ENCODE data around the gene HACL1. TPM values are rescaled to one million over a fixed set of nuclear protein-coding genes. Genes with fewer than 3 reads are reported as not detected.
A peak's percentile ranks its signal among the peaks of the same experiment; 100 is the strongest.

Gene HACL1
- polyA plus RNA-seq (ENCODE audit: insufficient read length in 12 of 12), result 10 to 100 TPM in 2 of 12 donors, 1 to 10 TPM in 8, not detected in 2; 6.6 to 13.7 (median 8.5) TPM
- long read RNA-seq, donor 1, partial matches to known transcripts, result 0 of 4 reads
- long read RNA-seq, donor 1, other reads (novel, unspliced or antisense), result 0 of 4 reads
- long read RNA-seq, donor 2, partial matches to known transcripts, result 0 of 2 reads
- long read RNA-seq, donor 2, other reads (novel, unspliced or antisense), result 0 of 2 reads
- long read RNA-seq, donor 3, result 0 reads
- long read RNA-seq, donor 4, partial matches to known transcripts, result 0 of 1 reads
- long read RNA-seq, donor 4, other reads (novel, unspliced or antisense), result 0 of 1 reads
- long read RNA-seq, donor 5, partial matches to known transcripts, result 0 of 1 reads
- long read RNA-seq, donor 5, other reads (novel, unspliced or antisense), result 0 of 1 reads
- long read RNA-seq, donor 6, result 0 reads
- long read RNA-seq, donor 7, result 0 reads
- long read RNA-seq, donor 8, partial matches to known transcripts, result 0 of 1 reads
- long read RNA-seq, donor 8, other reads (novel, unspliced or antisense), result 0 of 1 reads
- long read RNA-seq, donor 9, result 0 reads
- long read RNA-seq, donor 10, partial matches to known transcripts, result 0 of 1 reads
- long read RNA-seq, donor 10, other reads (novel, unspliced or antisense), result 0 of 1 reads
- long read RNA-seq, donor 11, partial matches to known transcripts, result 0 of 1 reads
- long read RNA-seq, donor 11, other reads (novel, unspliced or antisense), result 0 of 1 reads

GRCh38 chr3:15601399-15602145, at the start of gene HACL1, which contains the start of gene BTD:
HACL1 (minus strand) TSS chr3:15601569; CDS start chr3:15601463, 106 bp downstream.
BTD (plus strand) TSS chr3:15601745; CDS start chr3:15635440, 33,695 bp downstream.
- peak; percentile 99 for DNase-seq

DNA sequence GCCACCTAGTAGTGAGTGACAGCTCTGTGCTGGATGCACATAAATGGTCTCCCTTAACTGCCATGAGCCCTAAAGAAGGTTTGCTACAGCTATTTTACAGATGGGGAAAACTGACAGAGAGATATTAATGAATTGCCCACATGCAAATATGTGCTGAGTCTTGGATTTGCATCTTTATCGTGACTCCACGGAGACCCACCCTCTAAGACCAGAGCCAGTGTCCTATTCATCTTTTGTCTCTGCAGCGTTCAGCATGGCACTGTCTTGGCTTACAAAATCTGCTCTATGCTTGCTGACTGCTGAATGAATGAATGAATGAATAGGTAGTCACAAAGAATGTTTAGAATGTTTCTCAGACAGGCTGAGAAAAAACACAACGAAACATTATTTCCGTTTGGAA, 48.5 kb upstream of the HACL1 start:
- DNase-seq, result no peak

GRCh38 chr3:15649341-15649740, 48.0 kb upstream of the HACL1 start:
- no peak for DNase-seq

GRCh38 chr3:15647611-15648167, 46.3 kb upstream of the HACL1 start:
- peak; percentile 43 for DNase-seq

DNA sequence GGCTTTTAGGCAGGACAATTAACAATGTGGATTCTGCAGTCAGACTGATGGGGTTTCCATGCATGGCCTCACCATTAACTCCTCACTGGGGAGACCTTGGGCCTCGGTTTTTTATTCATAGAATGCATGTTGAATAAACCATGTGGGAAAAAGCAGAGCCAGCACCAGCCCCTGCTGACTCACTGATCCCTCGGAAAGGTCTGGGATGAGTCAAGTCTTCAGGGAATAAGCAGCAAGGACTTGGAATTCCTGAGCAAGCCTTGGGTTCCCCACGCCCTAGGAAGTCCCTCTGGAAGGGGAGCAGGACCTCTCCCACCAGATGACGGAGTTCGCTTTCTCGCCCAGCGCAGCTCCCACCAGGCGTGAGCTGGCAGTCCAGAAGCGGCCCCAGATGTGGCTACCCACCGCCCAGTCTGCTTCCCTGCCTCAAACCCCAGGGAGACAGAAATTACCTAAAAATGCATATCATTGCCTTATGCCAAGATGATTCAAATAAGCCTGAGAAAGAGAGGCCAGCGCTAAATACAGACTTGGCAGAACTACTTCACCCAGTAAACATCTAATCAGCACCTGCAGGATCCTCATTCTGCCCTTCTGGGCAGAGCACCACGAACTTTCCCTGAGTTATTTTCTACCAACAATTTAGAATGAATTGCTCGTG, 45.6 kb upstream of the HACL1 start:
- peak; percentile 58 for DNase-seq

DNA sequence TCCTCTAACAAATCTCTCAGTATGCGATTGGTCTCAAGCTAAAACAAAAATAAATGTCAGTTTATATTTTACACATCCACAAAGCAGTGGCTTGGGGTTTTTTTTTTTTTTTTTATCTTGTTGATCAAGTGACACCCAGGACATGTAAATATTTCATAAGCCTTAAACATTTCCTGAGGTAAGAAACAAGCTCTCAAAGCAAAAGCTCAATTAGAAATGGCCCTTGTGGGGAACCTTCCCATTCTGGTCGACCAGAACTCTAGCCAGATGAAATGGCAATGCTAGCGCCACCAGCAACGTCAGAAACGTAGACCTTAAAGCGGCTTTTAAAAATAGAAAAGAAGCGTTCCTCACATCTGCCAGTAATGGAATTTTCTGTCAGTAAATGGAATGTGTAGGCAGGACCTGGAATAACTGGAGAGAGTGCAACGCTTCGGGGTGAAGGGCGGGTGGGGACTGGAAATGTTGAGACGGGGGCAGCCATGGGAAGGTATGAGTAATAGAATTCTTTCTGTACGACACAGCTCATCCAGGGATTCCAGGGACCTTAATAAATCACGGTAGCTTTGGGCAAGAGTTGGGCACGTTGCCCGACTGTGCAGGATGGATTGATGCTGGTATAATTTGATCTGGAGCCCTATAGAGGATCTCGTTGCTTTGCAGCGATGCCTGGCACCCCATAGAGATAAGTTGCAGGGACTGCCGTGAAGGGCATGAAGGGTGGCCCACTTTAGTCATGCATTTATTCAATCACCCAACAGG, 44.6 kb upstream of the HACL1 start:
- DNase-seq, result peak; percentile 65

DNA sequence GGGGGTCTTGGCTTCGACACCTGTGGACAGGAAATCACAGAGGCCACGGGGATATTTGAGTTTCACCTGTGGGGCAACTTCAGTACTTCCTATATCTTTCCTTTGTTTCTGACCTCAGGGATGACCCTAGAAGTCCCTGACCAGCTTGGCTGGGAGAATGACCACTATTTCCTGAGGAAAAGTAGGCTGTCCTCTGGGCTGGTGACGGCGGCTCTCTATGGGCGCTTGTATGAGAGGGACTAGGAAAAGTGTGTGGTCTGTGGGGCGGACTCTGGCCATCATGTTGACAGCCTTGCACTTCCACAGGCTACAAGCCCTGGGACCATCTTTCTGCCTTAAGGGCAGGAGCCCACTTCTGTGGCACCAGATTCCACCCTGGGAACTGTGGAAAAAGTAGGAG, 43.9 kb upstream of the HACL1 start:
- DNase-seq, result no peak

DNA sequence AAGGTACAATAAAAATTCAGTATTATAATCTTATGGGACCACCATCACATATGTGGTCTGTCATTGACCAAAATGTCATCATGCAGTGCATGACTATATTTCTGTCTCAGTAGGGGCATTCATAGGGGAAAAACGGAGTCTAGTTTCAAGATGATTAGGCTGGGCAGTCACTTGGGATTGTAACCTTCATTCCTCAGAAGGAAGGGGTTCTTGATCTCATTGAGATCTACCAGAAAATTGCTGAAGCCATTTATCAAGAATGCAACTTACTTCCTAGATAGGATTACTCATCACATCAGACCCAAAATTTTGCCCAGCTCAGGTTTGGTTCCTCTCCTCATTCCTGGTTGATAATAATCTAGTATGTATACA, 37.5 kb upstream of the HACL1 start:
- no peak for DNase-seq

DNA sequence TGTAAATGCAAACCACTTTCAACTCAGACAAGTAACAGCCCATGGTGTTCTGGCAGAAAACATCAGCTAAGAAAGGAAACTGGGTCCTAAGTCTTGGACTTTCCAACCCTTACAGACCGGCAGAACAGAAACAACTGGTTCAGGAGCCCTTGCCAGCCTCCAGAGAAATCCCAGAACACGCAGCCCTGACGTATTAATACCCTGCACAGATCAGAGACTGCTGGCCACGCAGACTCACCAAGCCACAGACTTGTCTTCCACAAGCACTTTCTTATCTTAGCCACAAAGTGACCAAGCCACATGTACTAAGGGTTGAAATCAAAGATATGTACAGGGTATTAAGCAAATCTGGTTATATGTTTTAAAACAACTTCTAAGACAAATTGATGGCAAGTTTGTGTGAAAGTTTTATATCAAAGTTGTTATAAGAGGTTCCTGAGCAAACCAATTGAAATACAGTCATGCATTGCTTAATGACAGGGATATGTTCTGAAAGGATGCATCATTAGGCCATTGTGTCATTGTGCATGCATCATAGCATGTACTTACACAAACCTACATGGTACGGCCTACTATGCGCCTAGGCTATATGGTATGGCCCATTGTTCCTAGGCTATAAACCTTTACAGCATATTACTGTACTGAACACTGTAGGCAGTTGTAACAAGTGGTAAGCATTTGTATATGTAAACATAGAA, 37.0 kb upstream of the HACL1 start:
- no peak for DNase-seq

- no peak for DNase-seq
These were observed 36.0 kb upstream of the HACL1 start for GRCh38 chr3:15637131-15637951.

DNA sequence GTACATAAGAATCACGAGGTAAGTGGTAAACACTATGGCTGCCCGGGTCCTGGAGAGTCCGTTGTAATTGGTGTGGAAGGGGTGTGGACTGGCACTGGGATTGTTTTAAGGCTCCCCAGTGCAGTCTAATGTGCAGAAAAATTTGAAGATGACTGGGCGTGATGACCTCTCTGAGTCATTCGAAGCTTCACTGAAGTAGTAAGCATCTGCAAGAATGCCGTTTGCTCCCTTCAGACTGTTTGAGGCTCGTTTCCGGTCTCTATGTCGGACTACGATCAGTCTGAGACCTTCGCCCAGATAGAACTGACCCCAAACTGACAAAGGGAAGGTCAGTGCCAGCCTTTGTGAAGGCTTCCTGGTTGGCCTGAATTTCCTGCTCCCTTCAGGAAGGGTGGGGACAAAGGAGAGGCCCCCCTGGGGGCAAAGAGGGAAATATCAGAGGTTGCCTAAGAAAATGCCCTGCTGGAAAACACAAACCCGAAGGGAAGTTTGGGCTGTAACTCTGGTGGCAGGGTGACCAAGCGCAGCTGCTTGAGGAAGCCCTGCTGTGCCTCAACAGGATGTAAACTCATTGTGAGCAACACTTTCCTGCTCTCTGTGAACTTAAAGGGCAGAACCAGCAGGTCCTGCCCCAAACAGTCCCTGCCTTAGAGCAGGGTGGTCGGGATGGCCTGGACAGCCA, 34.8 kb upstream of the HACL1 start:
- no peak for DNase-seq

GRCh38 chr3:15635121-15635661, 33.8 kb upstream of the HACL1 start:
- peak; percentile 54 for DNase-seq

GRCh38 chr3:15634671-15635070, 33.3 kb upstream of the HACL1 start:
- no peak for DNase-seq

GRCh38 chr3:15633766-15634598, 32.6 kb upstream of the HACL1 start:
- DNase-seq, result peak; percentile 38

DNA sequence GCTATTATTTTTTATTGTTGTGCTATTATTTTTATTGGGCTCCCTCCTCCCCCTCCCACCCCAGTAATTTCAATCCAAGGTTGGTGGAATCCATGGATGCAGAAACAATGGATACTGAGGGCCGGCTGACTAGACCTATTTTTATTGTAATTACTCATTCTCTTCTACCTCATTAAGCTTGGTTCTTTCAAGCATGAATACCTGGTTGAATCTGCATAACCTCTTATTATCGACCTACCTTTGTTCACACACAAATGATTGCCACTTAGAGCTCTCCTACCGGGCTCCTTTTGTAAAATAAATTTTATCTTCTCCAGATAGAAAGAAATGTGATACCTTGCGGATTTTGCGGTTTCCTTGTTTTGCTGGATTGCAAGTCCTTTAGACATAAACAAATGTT, 31.8 kb upstream of the HACL1 start:
- DNase-seq, result no peak

DNA sequence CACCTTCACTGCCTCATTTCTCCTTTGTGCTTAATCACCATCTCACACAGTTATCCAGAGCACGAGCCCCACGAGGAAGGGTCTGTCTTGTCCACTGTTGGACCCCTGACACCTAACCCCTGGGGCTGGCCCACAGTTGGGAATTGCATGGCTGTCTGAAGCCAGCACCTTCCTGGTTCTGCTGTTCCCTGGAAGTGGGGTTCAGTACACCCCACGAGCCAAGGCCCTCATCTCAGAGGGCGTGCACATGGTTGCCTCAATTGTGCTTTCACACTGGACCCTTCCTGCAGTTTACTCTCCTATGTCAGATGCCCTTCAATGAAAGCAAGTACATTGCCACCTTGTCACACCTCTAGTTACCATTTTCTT, 30.8 kb upstream of the HACL1 start:
- no peak for DNase-seq

Data from muscle of arm (tissue), 14 donors.